Ectodermal cell (in vitro differentiated cells): ENCODE data around the gene ING3.

Experiments used
- H3K27ac ChIP-seq: 2 replicates; pipeline ENCODE4 v1.7.0; 2013; ENCODE audit warnings: mild to moderate bottlenecking, low read depth, low read length; ENCODE audit not compliant: insufficient read depth, poor library complexity, severe bottlenecking
- H3K27me3 ChIP-seq: 2 replicates; pipeline ENCODE4 v1.7.0; 2013; ENCODE audit warnings: mild to moderate bottlenecking, low read length; ENCODE audit not compliant: insufficient read depth, control insufficient read depth, poor library complexity, severe bottlenecking
- H3K36me3 ChIP-seq: one replicate; pipeline ENCODE4 v1.7.0; 2013; ENCODE audit warnings: low read length; ENCODE audit not compliant: control insufficient read depth, insufficient read depth
- H3K4me1 ChIP-seq: one replicate; pipeline ENCODE4 v1.7.0; 2013; ENCODE audit warnings: low read length; ENCODE audit not compliant: control insufficient read depth, insufficient read depth
- H3K4me3 ChIP-seq: 2 replicates; pipeline ENCODE4 v1.7.0; 2013; ENCODE audit warnings: low read depth, low read length, control low read depth; ENCODE audit not compliant: insufficient read depth
- H3K9me3 ChIP-seq: 2 replicates; pipeline ENCODE4 v1.7.0; 2013; ENCODE audit warnings: mild to moderate bottlenecking, low read length, moderate library complexity; ENCODE audit not compliant: control insufficient read depth
- WGBS, 2 experiments: methylation state at CpG; one replicate each; pipeline ENCODE4 v1.1.7; 2013; ENCODE audit warnings: missing lambda C conversion rate in 2 of 2; 5-methylcytosine and 5-hydroxymethylcytosine counted together

ING3 gene

DNA sequence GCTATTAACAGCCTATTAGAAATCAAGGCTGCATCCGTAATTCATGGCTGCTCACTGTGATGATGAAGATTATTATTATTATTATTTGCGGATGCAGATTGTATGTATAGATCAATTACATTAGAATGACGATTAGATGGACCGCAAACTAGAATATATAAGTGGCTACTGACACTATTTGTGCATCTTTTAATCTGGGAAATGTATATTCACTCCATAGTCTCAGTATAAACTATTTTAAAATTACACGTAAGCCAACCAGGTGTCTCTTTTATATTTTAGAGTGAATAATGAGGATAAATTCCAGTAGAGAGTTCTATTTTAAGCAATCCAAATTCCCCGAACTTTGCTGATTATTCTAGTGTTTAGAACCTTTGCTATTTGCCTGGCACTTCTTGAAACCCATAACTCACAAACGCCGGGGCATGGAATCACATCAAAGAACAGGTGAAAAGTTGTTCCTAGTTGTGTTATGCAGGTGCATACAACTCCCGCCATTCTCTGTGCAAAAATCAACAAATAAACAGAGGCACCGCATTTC is 509 bp upstream of the ING3 start:
- Histone ChIP-seq H3K4me1 (peaks cover 3% of the 10 kb centered on the region), H3K27me3 (no peaks in the 10 kb centered on the region), H3K9me3 (no peaks in the 10 kb centered on the region), H3K27ac (peak overlapping the region; percentile 30), H3K4me3 (peak overlapping the region; percentile 64), H3K36me3 (peaks cover 8% of the 10 kb centered on the region)
- 6 to 28% methylated on average over 7 to 8 of the region's 10 CpGs for WGBS, 2 experiments

- Histone ChIP-seq H3K27me3 (no peaks in the 10 kb centered on the region), H3K9me3 (no peaks in the 10 kb centered on the region), H3K36me3 (peaks cover 18% of the 10 kb centered on the region), H3K27ac (no peak overlapping the region), H3K4me3 (peak overlapping the region; percentile 64), H3K4me1 (peaks cover 3% of the 10 kb centered on the region)
- WGBS, 2 experiments, result 43 to 46% methylated on average over 8 of the region's 8 CpGs
Observed at GRCh38 chr7:120951309-120951699, 727 bp downstream of the ING3 start.

DNA sequence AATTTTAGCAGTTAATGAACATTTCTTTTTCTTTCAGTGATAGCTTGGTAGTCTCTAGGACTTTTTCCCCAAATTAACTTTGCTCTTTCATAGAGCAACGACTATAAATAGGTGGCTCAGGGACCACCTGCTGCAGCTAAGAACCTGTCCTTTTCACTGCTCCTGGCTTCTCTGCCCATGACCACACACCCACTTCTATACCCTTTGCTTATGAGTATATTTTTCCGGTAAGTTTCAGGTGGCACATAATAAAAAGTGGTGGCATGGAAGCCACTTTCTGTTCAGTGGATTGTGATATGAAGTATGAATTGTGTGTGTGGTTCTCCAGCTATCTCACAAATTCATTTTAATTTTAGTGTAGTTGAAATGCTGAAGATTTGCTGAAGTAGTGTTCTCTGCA is 1.2 kb downstream of the ING3 start:
- 70 to 84% methylated on average over 1 of the region's 2 CpGs for WGBS, 2 experiments
- Histone ChIP-seq H3K4me3 (peak overlapping the region; percentile 64), H3K9me3 (no peaks in the 10 kb centered on the region), H3K27me3 (no peaks in the 10 kb centered on the region), H3K4me1 (peaks cover 3% of the 10 kb centered on the region), H3K27ac (no peak overlapping the region), H3K36me3 (peaks cover 20% of the 10 kb centered on the region)

DNA sequence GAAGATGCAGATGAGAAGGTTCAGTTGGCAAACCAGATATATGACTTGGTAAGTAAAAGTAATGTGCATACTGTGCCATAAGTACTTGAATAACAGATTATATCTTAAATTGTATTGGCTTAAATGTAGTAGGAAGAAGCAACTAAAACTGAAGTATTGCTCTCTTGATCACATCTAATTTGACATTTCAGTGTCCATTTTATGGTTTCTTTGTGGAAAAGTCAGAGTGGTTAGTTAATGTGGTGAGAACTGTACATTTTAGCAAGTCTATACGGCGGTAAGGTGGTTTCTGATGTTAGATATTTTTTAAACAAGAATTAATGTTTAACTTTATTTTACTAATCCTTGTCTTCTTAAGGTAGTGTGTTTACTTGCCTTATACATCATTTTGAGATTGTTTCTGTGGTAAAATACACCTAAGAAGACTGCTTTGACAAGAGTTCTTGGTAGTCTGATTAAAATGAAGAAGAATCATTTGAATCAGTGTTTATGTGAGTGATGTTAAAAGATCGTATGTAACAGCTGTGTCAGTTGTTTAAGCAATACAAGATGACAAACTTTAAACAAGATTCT is 5.1 kb downstream of the ING3 start:
- 86% methylated on average over 2 of the region's 3 CpGs; no CpG with 5 or more reads in 1 of the 2 experiments for WGBS, 2 experiments
- no peaks in the 10 kb centered on the region for H3K9me3 ChIP-seq
- no peak overlapping the region for H3K4me3 ChIP-seq
- no peaks in the 10 kb centered on the region for H3K27me3 ChIP-seq
- H3K27ac ChIP-seq, result no peak overlapping the region
- H3K4me1 ChIP-seq, result peaks cover 3% of the 10 kb centered on the region
- peaks cover 20% of the 10 kb centered on the region for H3K36me3 ChIP-seq

- Histone ChIP-seq H3K36me3 (peaks cover 17% of the 10 kb centered on the region), H3K4me3 (no peak overlapping the region), H3K27ac (no peak overlapping the region), H3K27me3 (no peaks in the 10 kb centered on the region), H3K4me1 (no peaks in the 10 kb centered on the region), H3K9me3 (no peaks in the 10 kb centered on the region)
- 91 to 92% methylated on average over 7 to 8 of the region's 8 CpGs for WGBS, 2 experiments
Observed at GRCh38 chr7:120959929-120960484, 9.4 kb downstream of the ING3 start.

DNA sequence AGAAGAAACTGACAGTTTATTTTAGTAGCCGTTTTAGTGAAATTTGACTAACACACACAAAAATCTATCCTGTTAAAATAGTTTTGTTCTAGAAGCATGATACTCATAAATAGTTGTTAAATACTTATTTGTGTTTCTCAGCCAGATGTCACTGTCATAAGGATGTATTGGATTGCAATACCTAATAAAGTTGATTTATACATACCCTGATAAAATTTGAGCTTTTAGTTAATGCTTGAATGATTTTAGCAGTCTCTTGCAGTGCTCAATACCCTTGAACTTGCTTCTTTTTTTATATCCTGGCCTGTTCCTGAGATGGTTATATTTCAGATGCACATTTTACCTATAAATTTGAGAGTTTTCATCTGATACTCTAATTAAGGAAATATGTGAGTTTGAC is 10.1 kb downstream of the ING3 start:
- Histone ChIP-seq H3K27me3 (no peaks in the 10 kb centered on the region), H3K9me3 (no peaks in the 10 kb centered on the region), H3K4me1 (no peaks in the 10 kb centered on the region), H3K36me3 (peaks cover 12% of the 10 kb centered on the region), H3K27ac (no peak overlapping the region), H3K4me3 (no peak overlapping the region)
- WGBS, 2 experiments, result 100% methylated on average over 1 of the region's 1 CpG; no CpG with 5 or more reads in 1 of the 2 experiments

DNA sequence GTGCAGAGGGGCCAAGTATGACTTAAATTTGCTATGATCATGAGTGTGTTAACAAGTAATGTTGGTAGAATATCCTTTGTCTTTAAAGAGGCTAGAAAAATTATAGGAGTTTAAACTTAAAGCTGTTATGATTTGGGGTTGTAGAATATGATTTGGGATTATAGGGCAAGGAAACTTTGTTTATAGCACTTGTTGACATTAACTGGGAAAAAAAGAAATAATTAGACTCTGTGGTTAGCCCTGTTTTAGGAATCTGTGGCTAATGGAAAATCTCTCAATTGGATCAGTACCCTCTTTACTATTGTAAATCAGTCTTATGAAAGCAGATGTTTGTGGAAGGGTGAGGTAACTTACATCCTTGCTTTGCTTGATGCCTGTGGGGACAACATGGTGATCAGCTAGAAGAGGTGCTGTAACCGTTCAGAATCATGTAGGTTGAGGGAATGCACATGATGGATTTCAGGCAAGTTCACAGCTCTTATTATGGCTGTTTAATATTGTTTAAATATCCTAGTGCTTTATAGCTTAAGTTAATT is 11.1 kb downstream of the ING3 start:
- Histone ChIP-seq H3K27ac (no peak overlapping the region), H3K36me3 (peaks cover 5% of the 10 kb centered on the region), H3K4me1 (no peaks in the 10 kb centered on the region), H3K4me3 (no peak overlapping the region), H3K9me3 (no peaks in the 10 kb centered on the region), H3K27me3 (no peaks in the 10 kb centered on the region)
- WGBS, 2 experiments, result 88 to 89% methylated on average over 1 of the region's 1 CpG

DNA sequence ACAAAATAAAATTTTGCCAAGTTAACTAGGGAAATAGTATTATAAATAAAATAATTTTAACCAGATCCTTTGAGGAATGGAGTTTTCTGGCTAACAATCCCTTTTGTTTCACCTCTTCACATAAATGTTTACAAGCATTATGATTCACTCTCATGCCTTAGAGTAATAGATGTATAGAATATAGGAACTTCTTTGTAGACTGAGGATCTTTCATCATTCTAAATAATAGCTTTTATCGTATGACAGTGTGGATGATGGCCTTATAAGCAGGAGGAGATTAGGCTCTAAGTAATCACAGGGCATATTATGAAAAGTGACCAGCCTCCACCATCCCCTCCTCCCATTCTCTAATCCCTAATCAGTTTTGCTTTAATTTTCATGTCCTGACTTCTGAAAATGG is 13.5 kb downstream of the ING3 start:
- Histone ChIP-seq H3K36me3 (peaks cover 14% of the 10 kb centered on the region), H3K4me1 (peaks cover 4% of the 10 kb centered on the region), H3K4me3 (no peak overlapping the region), H3K27ac (no peak overlapping the region), H3K9me3 (no peaks in the 10 kb centered on the region), H3K27me3 (no peaks in the 10 kb centered on the region)
- WGBS, 2 experiments, result 100% methylated on average over 1 of the region's 1 CpG; no CpG with 5 or more reads in 1 of the 2 experiments

DNA sequence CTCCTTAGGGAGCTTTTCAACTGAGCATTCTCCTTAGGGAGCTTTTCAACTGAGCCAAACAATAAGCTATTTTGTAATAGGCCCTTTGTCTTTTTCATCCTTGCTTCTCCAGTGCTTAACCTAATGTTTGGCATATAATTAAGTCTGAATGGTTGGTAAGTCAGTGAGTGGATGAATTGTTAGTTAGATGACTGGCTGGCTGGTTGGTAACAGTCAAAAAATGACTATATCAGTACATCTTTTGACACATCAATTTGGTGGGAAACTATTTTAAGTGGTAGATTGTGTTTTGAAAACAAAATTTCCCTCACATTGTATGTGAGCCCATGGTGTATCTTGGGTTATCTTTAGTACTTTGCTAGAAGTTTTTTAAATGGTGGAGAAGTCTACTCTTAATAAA is 16.4 kb downstream of the ING3 start:
- peaks cover 19% of the 10 kb centered on the region for H3K36me3 ChIP-seq
- H3K9me3 ChIP-seq, result no peaks in the 10 kb centered on the region
- H3K27me3 ChIP-seq, result no peaks in the 10 kb centered on the region
- no peak overlapping the region for H3K4me3 ChIP-seq
- H3K4me1 ChIP-seq, result peaks cover 4% of the 10 kb centered on the region
- H3K27ac ChIP-seq, result no peak overlapping the region

DNA sequence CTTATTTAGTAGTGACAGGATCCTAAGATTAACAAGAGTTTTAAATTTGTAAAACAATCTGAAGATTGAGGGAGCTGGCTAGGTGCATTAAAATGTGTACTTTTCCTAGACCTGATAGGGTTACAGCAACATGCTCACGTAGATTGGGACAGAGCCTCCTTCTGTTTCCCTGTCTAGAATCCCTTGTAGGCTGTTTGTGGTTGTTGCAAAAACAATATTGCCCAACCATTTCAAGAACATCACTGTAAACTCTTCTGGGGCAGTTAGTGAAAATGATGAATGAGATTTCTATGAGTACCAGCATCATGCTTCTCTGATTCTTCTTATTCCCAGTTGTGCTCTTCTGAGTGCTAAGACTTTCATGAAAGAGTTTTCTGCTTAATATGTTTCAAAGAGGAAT is 23.3 kb downstream of the ING3 start:
- Histone ChIP-seq H3K27ac (no peak overlapping the region), H3K27me3 (no peaks in the 10 kb centered on the region), H3K36me3 (peaks cover 10% of the 10 kb centered on the region), H3K4me1 (no peaks in the 10 kb centered on the region), H3K4me3 (no peak overlapping the region), H3K9me3 (no peaks in the 10 kb centered on the region)
- WGBS, 2 experiments, result 96 to 100% methylated on average over 1 of the region's 1 CpG
